ENCODE data around the gene AXIN1. TPM values are rescaled to one million over a fixed set of nuclear protein-coding genes. Genes with fewer than 3 reads are reported as not detected.

AXIN1 gene, protein sequence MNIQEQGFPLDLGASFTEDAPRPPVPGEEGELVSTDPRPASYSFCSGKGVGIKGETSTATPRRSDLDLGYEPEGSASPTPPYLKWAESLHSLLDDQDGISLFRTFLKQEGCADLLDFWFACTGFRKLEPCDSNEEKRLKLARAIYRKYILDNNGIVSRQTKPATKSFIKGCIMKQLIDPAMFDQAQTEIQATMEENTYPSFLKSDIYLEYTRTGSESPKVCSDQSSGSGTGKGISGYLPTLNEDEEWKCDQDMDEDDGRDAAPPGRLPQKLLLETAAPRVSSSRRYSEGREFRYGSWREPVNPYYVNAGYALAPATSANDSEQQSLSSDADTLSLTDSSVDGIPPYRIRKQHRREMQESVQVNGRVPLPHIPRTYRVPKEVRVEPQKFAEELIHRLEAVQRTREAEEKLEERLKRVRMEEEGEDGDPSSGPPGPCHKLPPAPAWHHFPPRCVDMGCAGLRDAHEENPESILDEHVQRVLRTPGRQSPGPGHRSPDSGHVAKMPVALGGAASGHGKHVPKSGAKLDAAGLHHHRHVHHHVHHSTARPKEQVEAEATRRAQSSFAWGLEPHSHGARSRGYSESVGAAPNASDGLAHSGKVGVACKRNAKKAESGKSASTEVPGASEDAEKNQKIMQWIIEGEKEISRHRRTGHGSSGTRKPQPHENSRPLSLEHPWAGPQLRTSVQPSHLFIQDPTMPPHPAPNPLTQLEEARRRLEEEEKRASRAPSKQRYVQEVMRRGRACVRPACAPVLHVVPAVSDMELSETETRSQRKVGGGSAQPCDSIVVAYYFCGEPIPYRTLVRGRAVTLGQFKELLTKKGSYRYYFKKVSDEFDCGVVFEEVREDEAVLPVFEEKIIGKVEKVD
- 23.7 TPM for polyA plus RNA-seq (2013, experiment 1 of 2)
- 22.8 TPM for polyA plus RNA-seq (2013, experiment 2 of 2)

DNA sequence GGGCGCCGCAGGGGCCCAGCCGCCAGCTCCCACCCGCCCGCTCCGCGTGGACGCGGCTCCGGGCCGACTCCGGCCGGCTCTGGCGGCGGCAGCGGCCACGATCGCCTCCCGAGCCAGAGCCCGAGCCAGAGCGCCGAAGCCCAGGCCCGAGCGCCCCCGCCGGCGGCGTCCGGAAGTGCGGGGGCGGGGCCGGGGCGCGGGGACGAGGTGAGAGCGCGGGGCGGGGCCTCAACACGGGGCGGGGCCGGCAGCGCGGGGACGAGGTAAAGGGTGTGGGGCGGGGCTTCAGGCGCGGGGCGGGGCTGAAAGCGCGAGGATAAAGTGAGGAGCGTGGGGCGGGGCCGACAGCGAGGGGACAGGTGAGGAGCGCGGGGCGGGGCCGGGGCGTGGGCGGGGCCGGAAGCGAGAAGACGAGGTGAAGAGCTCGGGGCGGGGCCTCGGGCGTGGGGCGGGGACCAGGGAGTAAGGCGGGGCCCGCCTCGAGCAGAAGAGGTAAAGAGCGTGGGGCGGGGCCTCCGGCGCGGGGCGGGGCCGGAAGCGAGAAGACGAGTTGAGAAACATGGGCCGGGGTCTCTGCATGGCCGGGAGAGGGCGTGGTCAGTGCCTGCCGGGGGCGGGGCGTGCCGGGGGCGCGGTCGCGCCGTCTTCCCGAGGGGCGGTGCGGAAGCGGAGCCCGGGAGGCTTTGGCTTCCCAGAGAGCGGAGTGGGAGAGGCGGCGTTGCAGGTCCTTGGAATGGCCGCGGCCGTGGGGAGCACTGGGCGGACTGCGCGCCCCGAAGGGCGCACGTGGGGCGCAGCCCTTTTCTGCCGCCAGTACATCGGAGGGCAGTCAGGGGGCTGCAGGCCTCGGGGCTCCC, at the start of gene AXIN1:
TSS of gene AXIN1 (minus strand) at position 177 of the 857 bp plus-strand sequence. CDS start 5,698 bp downstream, outside the sequence.
- WGBS = 1% methylated on average over 113 of the region's 113 CpGs
- H3K9me3 ChIP-seq (ENCODE audit: insufficient read depth, low read depth, low read length) = no peaks in the 10 kb centered on the region
- peak within 1 kb of the TSS; percentile 86 for H3K9ac ChIP-seq (ENCODE audit: low read depth, low read length)
- no peaks in the 10 kb centered on the region for H3K4me1 ChIP-seq (ENCODE audit: insufficient read depth, low read length)
- H3K27ac ChIP-seq (ENCODE audit: low read depth, low read length) = no peak within 1 kb of the TSS
- H3K4me3 ChIP-seq (ENCODE audit: low read length) = peak within 1 kb of the TSS; percentile 83
- H3K27me3 ChIP-seq (ENCODE audit: insufficient read depth, low read length) = no peaks in the 10 kb centered on the region
- peaks cover 13% of the 10 kb centered on the region for H3K36me3 ChIP-seq (ENCODE audit: insufficient read depth, low read length)

DNA sequence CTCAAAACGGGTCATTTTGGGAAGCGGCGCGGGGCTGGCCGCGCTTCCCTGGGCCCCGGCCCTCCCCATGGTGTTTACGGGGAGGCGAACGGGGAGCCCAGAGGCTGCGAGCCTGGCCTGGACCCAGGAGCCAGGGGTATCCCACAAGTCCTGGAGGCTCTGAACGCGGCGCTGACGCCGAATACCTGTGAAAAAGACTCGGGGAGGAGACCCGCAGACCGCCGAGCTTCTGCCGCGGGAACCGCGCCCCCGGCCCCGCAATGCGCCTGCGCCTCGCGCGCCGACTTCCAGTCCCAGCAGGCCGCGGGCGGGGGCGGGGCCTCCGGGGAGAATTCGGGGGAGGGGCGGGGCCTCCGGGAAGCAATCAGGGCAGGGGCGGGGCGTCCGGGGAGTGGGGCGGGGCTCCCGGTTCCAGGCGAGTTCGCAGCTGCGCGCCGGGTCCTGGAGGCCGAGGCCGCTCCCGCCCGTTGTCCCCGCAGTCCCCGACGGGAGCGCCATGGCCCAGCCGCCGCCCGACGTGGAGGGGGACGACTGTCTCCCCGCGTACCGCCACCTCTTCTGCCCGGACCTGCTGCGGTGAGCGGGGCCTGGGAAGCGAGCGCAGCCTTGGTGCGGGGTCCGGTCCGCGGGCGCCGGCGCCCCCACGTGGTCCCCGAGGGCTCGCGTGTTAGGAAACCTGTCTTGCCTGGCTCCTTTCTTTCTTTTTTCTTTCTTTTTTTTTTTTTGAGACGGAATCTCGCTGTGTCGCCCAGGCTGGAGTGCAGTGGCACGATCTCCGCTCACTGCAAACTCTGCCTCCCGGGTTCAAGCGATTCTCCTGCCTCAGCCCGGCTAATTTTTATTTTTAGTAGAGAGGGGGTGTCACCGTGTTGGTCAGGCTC, 49.2 kb upstream of the AXIN1 start, which contains the start of gene DECR2:
TSS of gene DECR2 (plus strand) at position 418 of the 881 bp plus-strand sequence. CDS start at position 497, 79 bp downstream.
- H3K4me3 ChIP-seq (ENCODE audit: low read length) = peak within 1 kb of the TSS; percentile 92
- H3K27ac ChIP-seq (ENCODE audit: low read depth, low read length) = peak within 1 kb of the TSS; percentile 93
- no peaks in the 10 kb centered on the region for H3K27me3 ChIP-seq (ENCODE audit: insufficient read depth, low read length)
- 1% methylated on average over 91 of the region's 91 CpGs for WGBS
- peaks cover 8% of the 10 kb centered on the region for H3K4me1 ChIP-seq (ENCODE audit: insufficient read depth, low read length)
- peak within 1 kb of the TSS; percentile 92 for H3K9ac ChIP-seq (ENCODE audit: low read depth, low read length)
- no peaks in the 10 kb centered on the region for H3K9me3 ChIP-seq (ENCODE audit: insufficient read depth, low read depth, low read length)
- peaks cover 22% of the 10 kb centered on the region for H3K36me3 ChIP-seq (ENCODE audit: insufficient read depth, low read length)

DNA sequence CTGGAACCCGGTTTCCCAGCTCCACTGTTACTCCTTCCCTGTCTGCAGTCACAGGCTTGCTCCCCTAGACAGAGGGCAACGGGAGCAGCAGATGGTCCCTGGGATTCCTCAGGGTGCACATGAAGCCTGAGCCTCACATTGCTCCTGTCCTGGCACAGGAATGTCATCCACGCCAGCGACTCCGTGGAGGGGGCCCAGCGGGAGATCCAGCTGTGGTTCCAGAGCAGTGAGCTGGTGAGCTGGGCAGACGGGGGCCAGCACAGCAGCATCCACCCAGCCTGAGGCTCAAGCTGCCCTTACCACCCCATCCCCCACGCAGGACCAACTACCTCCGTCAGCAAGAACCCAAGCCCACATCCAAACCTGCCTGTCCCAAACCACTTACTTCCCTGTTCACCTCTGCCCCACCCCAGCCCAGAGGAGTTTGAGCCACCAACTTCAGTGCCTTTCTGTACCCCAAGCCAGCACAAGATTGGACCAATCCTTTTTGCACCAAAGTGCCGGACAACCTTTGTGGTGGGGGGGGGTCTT, 47.6 kb upstream of the AXIN1 start:
- Histone ChIP-seq H3K9me3 (ENCODE audit: insufficient read depth, low read depth, low read length) (no peaks in the 10 kb centered on the region), H3K9ac (ENCODE audit: low read depth, low read length) (no peak overlapping the region), H3K4me1 (ENCODE audit: insufficient read depth, low read length) (peaks cover 14% of the 10 kb centered on the region)

DNA sequence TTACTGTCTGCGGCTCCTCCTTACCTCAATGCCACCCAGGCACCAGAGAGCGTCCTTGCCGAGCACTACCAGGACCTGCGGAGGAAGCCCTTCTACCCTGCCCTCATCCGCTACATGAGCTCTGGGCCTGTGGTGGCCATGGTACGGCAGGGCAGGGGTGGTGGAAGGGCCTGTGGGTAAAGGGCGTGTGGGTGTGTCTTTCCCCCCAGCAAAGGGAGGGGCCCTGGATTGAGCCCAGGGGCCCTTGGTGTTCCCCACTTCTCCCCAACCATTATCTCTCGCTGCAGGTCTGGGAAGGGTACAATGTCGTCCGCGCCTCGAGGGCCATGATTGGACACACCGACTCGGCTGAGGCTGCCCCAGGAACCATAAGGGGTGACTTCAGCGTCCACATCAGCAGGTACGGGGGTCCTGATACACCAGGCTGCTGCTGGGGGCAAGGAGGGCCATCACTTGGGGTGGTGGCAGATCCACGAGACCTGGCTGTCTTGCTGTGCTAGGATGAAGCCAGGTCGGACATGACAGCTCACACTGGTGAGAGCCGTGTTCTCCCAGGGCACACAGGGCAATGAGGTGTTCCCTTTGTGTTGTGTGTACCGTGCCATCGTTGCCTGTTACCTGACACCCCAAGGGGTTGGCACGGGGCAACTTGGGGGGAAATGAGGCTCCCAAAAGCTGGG, 47.0 kb upstream of the AXIN1 start:
- 92% methylated on average over 22 of the region's 22 CpGs for WGBS
- peaks cover 22% of the 10 kb centered on the region for H3K36me3 ChIP-seq (ENCODE audit: insufficient read depth, low read length)
- H3K27ac ChIP-seq (ENCODE audit: low read depth, low read length) = no peak overlapping the region; the same call in 1 of the 2 replicates
- H3K9ac ChIP-seq (ENCODE audit: low read depth, low read length) = no peak overlapping the region
- no peaks in the 10 kb centered on the region for H3K9me3 ChIP-seq (ENCODE audit: insufficient read depth, low read depth, low read length)
- peaks cover 14% of the 10 kb centered on the region for H3K4me1 ChIP-seq (ENCODE audit: insufficient read depth, low read length)
- H3K4me3 ChIP-seq (ENCODE audit: low read length) = no peak overlapping the region
- no peaks in the 10 kb centered on the region for H3K27me3 ChIP-seq (ENCODE audit: insufficient read depth, low read length)

More for the DNA sequence above, 47.6 kb upstream of the AXIN1 start:
- Histone ChIP-seq H3K27me3 (ENCODE audit: insufficient read depth, low read length) (no peaks in the 10 kb centered on the region), H3K27ac (ENCODE audit: low read depth, low read length) (no peak overlapping the region), H3K36me3 (ENCODE audit: insufficient read depth, low read length) (peaks cover 22% of the 10 kb centered on the region), H3K4me3 (ENCODE audit: low read length) (peak overlapping the region; percentile 92; the same call in 1 of the 2 replicates)
- WGBS = 78% methylated on average over 9 of the region's 10 CpGs

DNA sequence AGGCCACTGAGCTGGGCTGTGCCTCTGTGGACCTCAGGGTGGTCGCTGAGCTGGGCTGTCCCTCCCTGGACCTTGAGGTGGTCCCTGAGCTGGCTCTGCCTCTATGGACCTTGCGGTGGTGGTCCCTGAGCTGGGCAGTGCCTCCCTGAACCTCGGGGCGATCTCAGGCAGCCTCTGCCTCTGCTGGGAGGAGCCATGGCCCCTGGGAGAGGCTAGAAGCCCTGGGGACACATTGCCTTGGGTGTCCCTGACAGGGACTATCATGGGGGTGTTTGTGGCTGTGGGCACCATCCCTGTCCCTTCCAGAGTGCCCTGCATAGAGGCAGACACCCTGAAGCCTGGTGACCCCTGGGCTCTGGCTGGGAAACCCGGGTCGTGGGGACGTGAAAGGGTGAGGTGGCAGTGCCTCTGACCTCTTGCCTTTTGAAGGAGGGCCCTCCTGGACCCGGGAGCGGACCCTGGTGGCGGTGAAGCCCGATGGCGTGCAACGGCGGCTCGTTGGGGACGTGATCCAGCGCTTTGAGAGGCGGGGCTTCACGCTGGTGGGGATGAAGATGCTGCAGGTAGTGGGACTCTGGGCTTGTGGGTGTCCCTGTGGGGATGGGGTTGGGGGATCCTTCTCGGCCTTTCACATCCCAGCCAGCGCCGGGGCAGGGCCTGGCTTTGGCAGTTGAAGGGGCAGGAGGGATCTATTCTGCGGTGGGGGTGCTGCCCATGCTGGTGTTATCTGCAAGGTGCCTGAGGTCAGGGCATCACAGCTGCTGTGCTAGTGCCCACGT, 46.2 kb upstream of the AXIN1 start:
- no peak overlapping the region for H3K4me3 ChIP-seq (ENCODE audit: low read length)
- H3K9me3 ChIP-seq (ENCODE audit: insufficient read depth, low read depth, low read length) = no peaks in the 10 kb centered on the region
- peaks cover 22% of the 10 kb centered on the region for H3K36me3 ChIP-seq (ENCODE audit: insufficient read depth, low read length)
- H3K9ac ChIP-seq (ENCODE audit: low read depth, low read length) = no peak overlapping the region
- peaks cover 14% of the 10 kb centered on the region for H3K4me1 ChIP-seq (ENCODE audit: insufficient read depth, low read length)
- 88% methylated on average over 24 of the region's 24 CpGs for WGBS
- H3K27ac ChIP-seq (ENCODE audit: low read depth, low read length) = peak overlapping the region; percentile 70
- H3K27me3 ChIP-seq (ENCODE audit: insufficient read depth, low read length) = no peaks in the 10 kb centered on the region

DNA sequence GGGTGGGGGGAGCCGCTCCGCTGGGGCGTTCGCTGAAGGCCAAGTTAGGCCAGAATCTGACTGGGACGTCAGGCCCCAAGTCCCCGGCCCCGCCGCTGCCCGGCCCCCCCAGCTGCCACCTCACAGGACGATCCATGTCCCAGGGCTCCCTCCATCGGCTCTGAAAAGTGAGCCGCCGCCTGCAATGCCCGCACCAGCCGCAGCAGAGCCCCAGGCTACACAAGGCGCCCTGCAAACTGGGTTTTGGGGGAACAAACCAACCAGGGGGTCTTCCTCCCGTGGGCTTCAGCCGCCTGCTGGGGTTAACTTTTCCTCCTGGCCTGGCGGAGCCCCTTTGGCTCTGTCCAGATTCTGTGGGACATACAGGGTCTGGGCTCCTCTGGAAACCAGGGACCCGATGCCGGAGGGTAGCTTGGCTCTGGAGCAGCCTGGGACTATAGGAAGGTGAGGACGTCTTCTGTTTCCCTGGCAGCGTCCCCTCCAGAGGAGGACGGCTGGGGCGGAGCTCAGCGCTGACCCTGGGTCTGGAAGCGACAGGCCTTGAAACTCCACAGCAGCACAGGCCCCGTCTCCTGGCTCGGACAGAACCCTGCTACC, 45.3 kb upstream of the AXIN1 start:
- 39% methylated on average over 29 of the region's 29 CpGs for WGBS
- peak overlapping the region; percentile 32 for H3K4me3 ChIP-seq (ENCODE audit: low read length)
- peak overlapping the region; percentile 70; the same call in 1 of the 2 replicates for H3K27ac ChIP-seq (ENCODE audit: low read depth, low read length)
- H3K4me1 ChIP-seq (ENCODE audit: insufficient read depth, low read length) = peaks cover 14% of the 10 kb centered on the region
- peaks cover 22% of the 10 kb centered on the region for H3K36me3 ChIP-seq (ENCODE audit: insufficient read depth, low read length)
- no peaks in the 10 kb centered on the region for H3K9me3 ChIP-seq (ENCODE audit: insufficient read depth, low read depth, low read length)
- no peaks in the 10 kb centered on the region for H3K27me3 ChIP-seq (ENCODE audit: insufficient read depth, low read length)
- H3K9ac ChIP-seq (ENCODE audit: low read depth, low read length) = peak overlapping the region; percentile 45; the same call in 1 of the 2 replicates

DNA sequence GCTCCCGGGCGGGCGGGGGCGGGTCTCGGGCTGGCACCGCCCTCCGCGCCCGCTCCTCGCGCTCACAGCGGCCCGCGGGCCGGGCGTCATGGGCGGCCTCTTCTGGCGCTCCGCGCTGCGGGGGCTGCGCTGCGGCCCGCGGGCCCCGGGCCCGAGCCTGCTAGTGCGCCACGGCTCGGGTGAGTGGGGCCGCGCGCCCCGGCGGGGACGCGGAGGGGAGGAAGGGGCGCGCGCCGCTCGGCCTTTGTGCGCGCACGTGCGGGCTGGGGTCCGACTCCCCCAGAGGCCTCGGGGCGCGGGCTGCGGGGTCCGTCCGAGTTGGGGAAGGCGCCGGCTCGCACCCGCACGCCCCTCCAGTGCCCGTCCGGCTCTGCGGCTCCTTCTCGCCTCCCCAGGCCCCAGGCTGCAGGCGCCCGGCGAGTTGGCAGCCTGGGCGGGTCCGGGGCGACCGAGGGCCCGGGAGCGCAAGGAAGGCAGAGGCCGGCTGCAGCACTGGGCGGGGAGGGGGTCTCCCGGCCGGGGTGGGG, 44.7 kb upstream of the AXIN1 start, which contains the start of gene NME4:
TSS of gene NME4 (plus strand) at position 65 of the 527 bp plus-strand sequence. CDS start at position 89, 24 bp downstream.
- Histone ChIP-seq H3K9ac (ENCODE audit: low read depth, low read length) (peak within 1 kb of the TSS; percentile 95), H3K27ac (ENCODE audit: low read depth, low read length) (peak within 1 kb of the TSS; percentile 89; the same call in 1 of the 2 replicates), H3K27me3 (ENCODE audit: insufficient read depth, low read length) (no peaks in the 10 kb centered on the region), H3K9me3 (ENCODE audit: insufficient read depth, low read depth, low read length) (0 out of 2 replicates have a peak, but pooled peaks cover under 1% of the 10 kb centered on the region), H3K36me3 (ENCODE audit: insufficient read depth, low read length) (peaks cover 22% of the 10 kb centered on the region), H3K4me1 (ENCODE audit: insufficient read depth, low read length) (peaks cover 14% of the 10 kb centered on the region), H3K4me3 (ENCODE audit: low read length) (peak within 1 kb of the TSS; percentile 68)
- WGBS = under 1% methylated on average over 70 of the region's 75 CpGs

DNA sequence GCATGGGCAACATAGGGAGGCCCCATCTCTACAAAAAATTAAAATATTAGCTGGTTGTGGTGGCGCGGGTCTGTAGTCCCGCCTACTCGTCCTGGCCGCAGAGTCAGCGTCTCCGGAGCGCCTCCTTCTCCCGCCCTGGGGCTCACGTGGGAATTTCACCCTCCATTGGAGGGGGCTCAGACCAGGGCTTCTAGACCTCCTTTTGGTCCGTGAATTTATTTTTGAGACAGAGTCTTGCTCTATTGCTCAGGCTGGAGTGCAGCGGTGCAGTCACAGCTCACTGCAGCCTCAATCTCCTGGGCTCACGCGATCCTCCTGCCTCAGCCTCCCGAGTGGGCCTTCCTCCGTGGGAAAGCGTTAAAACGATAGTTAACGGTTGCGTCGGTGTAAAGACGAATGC, 44.1 kb upstream of the AXIN1 start:
- H3K27ac ChIP-seq (ENCODE audit: low read depth, low read length) = peak overlapping the region; percentile 84; the same call in 1 of the 2 replicates
- H3K4me3 ChIP-seq (ENCODE audit: low read length) = peak overlapping the region; percentile 68
- H3K27me3 ChIP-seq (ENCODE audit: insufficient read depth, low read length) = no peaks in the 10 kb centered on the region
- H3K4me1 ChIP-seq (ENCODE audit: insufficient read depth, low read length) = peaks cover 14% of the 10 kb centered on the region
- H3K9ac ChIP-seq (ENCODE audit: low read depth, low read length) = peak overlapping the region; percentile 68
- H3K36me3 ChIP-seq (ENCODE audit: insufficient read depth, low read length) = peaks cover 22% of the 10 kb centered on the region
- 0 out of 2 replicates have a peak, but pooled peaks cover 4% of the 10 kb centered on the region for H3K9me3 ChIP-seq (ENCODE audit: insufficient read depth, low read depth, low read length)
- 6% methylated on average over 22 of the region's 22 CpGs for WGBS
